ENCODE measurements around the gene TTYH3. TPM values are rescaled to one million over a fixed set of nuclear protein-coding genes. Genes with fewer than 3 reads are reported as not detected.

TTYH3 gene
- total and polyA plus RNA-seq, 9 of the 15 experiments (the other 6 are each of a cell fraction or from before 2014, with no cell fraction given), result 0.01 to 5.5 (median 1.1) TPM

DNA sequence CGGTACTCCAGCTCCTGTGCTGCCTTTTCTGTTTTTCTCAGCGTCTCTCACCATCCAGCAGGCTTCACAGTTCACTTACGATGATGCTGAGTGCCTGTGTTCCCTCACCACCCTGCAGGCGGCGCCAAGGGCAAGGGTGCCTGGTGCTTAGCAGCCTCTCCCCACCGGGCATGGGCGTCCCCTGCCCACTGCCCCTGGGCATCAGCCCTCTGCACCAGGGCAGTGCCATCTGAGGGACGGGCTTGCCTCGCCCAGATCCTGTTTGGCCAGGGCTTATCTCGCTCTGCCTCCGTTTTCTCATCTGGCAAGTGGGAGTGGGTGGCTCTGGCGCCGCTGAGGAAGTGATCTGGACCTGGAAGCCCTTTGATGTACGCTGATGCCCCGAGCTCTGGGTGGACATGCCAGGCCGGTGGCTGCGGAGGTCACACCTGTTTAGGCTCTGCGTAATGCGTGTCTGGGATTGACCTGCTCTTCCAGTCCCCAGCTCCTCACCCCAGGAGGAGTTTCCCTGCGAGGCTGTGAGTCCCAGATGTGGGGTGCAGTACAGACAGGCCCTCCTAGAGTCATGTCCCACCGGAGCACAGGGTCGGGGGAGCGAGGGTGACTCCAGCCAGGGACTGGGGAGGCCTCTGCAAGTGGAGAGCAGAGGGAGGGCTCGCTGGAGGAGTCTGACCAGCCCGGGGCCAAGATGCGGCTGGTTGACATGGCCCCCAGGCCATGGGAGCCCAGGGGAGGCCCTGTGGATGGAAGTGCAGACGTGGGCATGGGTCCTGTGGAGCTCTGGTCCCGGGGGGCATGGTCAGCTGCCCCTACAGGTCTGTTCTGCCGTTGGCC, 11.8 kb downstream of the TTYH3 start:
- no peaks in the 10 kb centered on the region for H3K36me3 ChIP-seq (ENCODE audit: control insufficient read depth, insufficient read depth, low read length)
- H3K9me3 ChIP-seq (replicated peaks; ENCODE audit: control insufficient read depth, insufficient read depth, low read depth, low read length), result no peaks in the 10 kb centered on the region
- peak overlapping the region; percentile 5; the same call in 1 of the 2 replicates for H3K4me2 ChIP-seq (ENCODE audit: insufficient read depth, low read length)
- no peak overlapping the region for H3K4me3 ChIP-seq
- no peaks in the 10 kb centered on the region for H3K79me2 ChIP-seq (ENCODE audit: control insufficient read depth, insufficient read depth, low read length)
- FAIRE-seq (no peak), DNase-seq (ENCODE audit: extremely low read depth in 1 of 4, low spot score in 3 of 4) (peak in 1 of 4 experiments; percentile 49), ATAC-seq (peak; percentile 46)
- no peak overlapping the region for H3K27ac ChIP-seq (ENCODE audit: extremely low read depth, low read depth, low read length)
- no TSS peak for BruUV-seq (replicated peaks)
- ChIA-PET CTCF (ENCODE audit: low intra/inter-chr PET ratio) (no interaction called here), POLR2A (interaction anchor here (0.6 to 1.1 kb wide), 2 partner anchors 10 to 72 kb away, joined by 3 read pairs; no protein-coding TSS in a partner anchor)
- in situ Hi-C loops (cut with MboI) (no loop called here), intact Hi-C loops (cut with micrococcal nuclease) (no loop called here)
- peaks cover 6 to 87% of the 10 kb centered on the region in 2 experiments; a peak in 2 of 5 replicates for H3K4me1 ChIP-seq (replicated peaks in 1 of 2; ENCODE audit: control insufficient read depth in 2 of 2, insufficient read depth in 2 of 2, low read length in 2 of 2)
- H3K9me1 ChIP-seq (ENCODE audit: control insufficient read depth, insufficient read depth, low read length), result no peaks in the 10 kb centered on the region
- 0 out of 2 replicates have a peak, but pooled peaks cover 5% of the 10 kb centered on the region for H4K20me1 ChIP-seq (replicated peaks; ENCODE audit: control insufficient read depth, insufficient read depth, low read length)
- H3K9ac ChIP-seq (ENCODE audit: insufficient read depth in 1 of 2, low read depth in 2 of 2, low read length in 2 of 2), result peak overlapping the region in 1 of 2 experiments; percentile 71; a peak in 2 of 4 replicates
- WGBS (ENCODE audit: insufficient coverage, low coverage, missing lambda C conversion rate), result 26% methylated on average over 24 of the region's 29 CpGs
- H3K27me3 ChIP-seq (ENCODE audit: control insufficient read depth in 2 of 2, insufficient read depth in 2 of 2, low read length in 2 of 2), result no peaks in the 10 kb centered on the region
- no peak overlapping the region for H2AFZ ChIP-seq (ENCODE audit: low read depth, low read length)
- TF ChIP-seq MED1 (CRISPR knock-in tag; IDR thresholded peaks at IDR 0.05; ENCODE audit: borderline replicate concordance), result no peak
- TF ChIP-seq BCOR (IDR thresholded peaks at IDR 0.05), result peak; percentile 52; the same call in 1 of the 2 replicates
- TF ChIP-seq, protein P1, sequence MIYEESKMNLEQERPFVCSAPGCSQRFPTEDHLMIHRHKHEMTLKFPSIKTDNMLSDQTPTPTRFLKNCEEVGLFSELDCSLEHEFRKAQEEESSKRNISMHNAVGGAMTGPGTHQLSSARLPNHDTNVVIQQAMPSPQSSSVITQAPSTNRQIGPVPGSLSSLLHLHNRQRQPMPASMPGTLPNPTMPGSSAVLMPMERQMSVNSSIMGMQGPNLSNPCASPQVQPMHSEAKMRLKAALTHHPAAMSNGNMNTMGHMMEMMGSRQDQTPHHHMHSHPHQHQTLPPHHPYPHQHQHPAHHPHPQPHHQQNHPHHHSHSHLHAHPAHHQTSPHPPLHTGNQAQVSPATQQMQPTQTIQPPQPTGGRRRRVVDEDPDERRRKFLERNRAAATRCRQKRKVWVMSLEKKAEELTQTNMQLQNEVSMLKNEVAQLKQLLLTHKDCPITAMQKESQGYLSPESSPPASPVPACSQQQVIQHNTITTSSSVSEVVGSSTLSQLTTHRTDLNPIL (CRISPR knock-in tag; IDR thresholded peaks at IDR 0.05), result no peak
- no peak for TF ChIP-seq MCM5 (IDR thresholded peaks at IDR 0.05; ENCODE audit: low read depth)
- TF ChIP-seq, protein P2, sequence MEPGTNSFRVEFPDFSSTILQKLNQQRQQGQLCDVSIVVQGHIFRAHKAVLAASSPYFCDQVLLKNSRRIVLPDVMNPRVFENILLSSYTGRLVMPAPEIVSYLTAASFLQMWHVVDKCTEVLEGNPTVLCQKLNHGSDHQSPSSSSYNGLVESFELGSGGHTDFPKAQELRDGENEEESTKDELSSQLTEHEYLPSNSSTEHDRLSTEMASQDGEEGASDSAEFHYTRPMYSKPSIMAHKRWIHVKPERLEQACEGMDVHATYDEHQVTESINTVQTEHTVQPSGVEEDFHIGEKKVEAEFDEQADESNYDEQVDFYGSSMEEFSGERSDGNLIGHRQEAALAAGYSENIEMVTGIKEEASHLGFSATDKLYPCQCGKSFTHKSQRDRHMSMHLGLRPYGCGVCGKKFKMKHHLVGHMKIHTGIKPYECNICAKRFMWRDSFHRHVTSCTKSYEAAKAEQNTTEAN (CRISPR knock-in tag; IDR thresholded peaks at IDR 0.05), result no peak
- no peak for TF ChIP-seq ZNF76 (CRISPR knock-in tag; IDR thresholded peaks at IDR 0.05; ENCODE audit: borderline replicate concordance)
- TF ChIP-seq RCOR1 (IDR thresholded peaks at IDR 0.05; ENCODE audit: borderline replicate concordance in 1 of 2, low read depth in 2 of 2, low read length in 2 of 2), result peak in 1 of 2 experiments; percentile 41; a peak in 1 of 4 replicates
- TF ChIP-seq, protein P3, sequence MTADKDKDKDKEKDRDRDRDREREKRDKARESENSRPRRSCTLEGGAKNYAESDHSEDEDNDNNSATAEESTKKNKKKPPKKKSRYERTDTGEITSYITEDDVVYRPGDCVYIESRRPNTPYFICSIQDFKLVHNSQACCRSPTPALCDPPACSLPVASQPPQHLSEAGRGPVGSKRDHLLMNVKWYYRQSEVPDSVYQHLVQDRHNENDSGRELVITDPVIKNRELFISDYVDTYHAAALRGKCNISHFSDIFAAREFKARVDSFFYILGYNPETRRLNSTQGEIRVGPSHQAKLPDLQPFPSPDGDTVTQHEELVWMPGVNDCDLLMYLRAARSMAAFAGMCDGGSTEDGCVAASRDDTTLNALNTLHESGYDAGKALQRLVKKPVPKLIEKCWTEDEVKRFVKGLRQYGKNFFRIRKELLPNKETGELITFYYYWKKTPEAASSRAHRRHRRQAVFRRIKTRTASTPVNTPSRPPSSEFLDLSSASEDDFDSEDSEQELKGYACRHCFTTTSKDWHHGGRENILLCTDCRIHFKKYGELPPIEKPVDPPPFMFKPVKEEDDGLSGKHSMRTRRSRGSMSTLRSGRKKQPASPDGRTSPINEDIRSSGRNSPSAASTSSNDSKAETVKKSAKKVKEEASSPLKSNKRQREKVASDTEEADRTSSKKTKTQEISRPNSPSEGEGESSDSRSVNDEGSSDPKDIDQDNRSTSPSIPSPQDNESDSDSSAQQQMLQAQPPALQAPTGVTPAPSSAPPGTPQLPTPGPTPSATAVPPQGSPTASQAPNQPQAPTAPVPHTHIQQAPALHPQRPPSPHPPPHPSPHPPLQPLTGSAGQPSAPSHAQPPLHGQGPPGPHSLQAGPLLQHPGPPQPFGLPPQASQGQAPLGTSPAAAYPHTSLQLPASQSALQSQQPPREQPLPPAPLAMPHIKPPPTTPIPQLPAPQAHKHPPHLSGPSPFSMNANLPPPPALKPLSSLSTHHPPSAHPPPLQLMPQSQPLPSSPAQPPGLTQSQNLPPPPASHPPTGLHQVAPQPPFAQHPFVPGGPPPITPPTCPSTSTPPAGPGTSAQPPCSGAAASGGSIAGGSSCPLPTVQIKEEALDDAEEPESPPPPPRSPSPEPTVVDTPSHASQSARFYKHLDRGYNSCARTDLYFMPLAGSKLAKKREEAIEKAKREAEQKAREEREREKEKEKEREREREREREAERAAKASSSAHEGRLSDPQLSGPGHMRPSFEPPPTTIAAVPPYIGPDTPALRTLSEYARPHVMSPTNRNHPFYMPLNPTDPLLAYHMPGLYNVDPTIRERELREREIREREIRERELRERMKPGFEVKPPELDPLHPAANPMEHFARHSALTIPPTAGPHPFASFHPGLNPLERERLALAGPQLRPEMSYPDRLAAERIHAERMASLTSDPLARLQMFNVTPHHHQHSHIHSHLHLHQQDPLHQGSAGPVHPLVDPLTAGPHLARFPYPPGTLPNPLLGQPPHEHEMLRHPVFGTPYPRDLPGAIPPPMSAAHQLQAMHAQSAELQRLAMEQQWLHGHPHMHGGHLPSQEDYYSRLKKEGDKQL (CRISPR knock-in tag; IDR thresholded peaks at IDR 0.05; ENCODE audit: borderline replicate concordance), result no peak
- TF ChIP-seq RFX5 (IDR thresholded peaks at IDR 0.05; ENCODE audit: low read depth, low read length), result no peak
- TF ChIP-seq KAT7 (CRISPR knock-in tag; IDR thresholded peaks at IDR 0.05; ENCODE audit: borderline replicate concordance), result no peak
